Measurements from ENCODE around the gene UBE2R2. TPM values are rescaled to one million over a fixed set of nuclear protein-coding genes. Genes with fewer than 3 reads are reported as not detected.
"Not testable (repeated sequence)": the region's sequence is repeated elsewhere in the genome, so short reads cannot be mapped to it uniquely, and the experiment has no call there.

The UBE2R2 gene
- 100 to 1,000 TPM in 1 of 12 donors, 10 to 100 TPM in 11; 40.3 to 173 (median 44.3) TPM for polyA plus RNA-seq (ENCODE audit: insufficient read length in 12 of 12)
- long read RNA-seq, donor 1, full-length matches to known transcripts: 40 of 82 reads
- long read RNA-seq, donor 1, partial matches to known transcripts: 42 of 82 reads
- long read RNA-seq, donor 1, other reads (novel, unspliced or antisense): 0 of 82 reads
- long read RNA-seq, donor 2, full-length matches to known transcripts: 27 of 27 reads
- long read RNA-seq, donor 2, partial matches to known transcripts: 0 of 27 reads
- long read RNA-seq, donor 2, other reads (novel, unspliced or antisense): 0 of 27 reads
- long read RNA-seq, donor 3, full-length matches to known transcripts: 10 of 10 reads
- long read RNA-seq, donor 3, partial matches to known transcripts: 0 of 10 reads
- long read RNA-seq, donor 3, other reads (novel, unspliced or antisense): 0 of 10 reads
- long read RNA-seq, donor 4, full-length matches to known transcripts: 19 of 81 reads
- long read RNA-seq, donor 4, partial matches to known transcripts: 62 of 81 reads
- long read RNA-seq, donor 4, other reads (novel, unspliced or antisense): 0 of 81 reads
- long read RNA-seq, donor 5: 0 reads
- long read RNA-seq, donor 6, full-length matches to known transcripts: 22 of 75 reads
- long read RNA-seq, donor 6, partial matches to known transcripts: 53 of 75 reads
- long read RNA-seq, donor 6, other reads (novel, unspliced or antisense): 0 of 75 reads
- long read RNA-seq, donor 7, full-length matches to known transcripts: 26 of 26 reads
- long read RNA-seq, donor 7, partial matches to known transcripts: 0 of 26 reads
- long read RNA-seq, donor 7, other reads (novel, unspliced or antisense): 0 of 26 reads
- long read RNA-seq, donor 8, full-length matches to known transcripts: 34 of 130 reads
- long read RNA-seq, donor 8, partial matches to known transcripts: 96 of 130 reads
- long read RNA-seq, donor 8, other reads (novel, unspliced or antisense): 0 of 130 reads
- long read RNA-seq, donor 9, full-length matches to known transcripts: 18 of 53 reads
- long read RNA-seq, donor 9, partial matches to known transcripts: 35 of 53 reads
- long read RNA-seq, donor 9, other reads (novel, unspliced or antisense): 0 of 53 reads
- long read RNA-seq, donor 10, full-length matches to known transcripts: 36 of 36 reads
- long read RNA-seq, donor 10, partial matches to known transcripts: 0 of 36 reads
- long read RNA-seq, donor 10, other reads (novel, unspliced or antisense): 0 of 36 reads
- long read RNA-seq, donor 11, full-length matches to known transcripts: 31 of 39 reads
- long read RNA-seq, donor 11, partial matches to known transcripts: 8 of 39 reads
- long read RNA-seq, donor 11, other reads (novel, unspliced or antisense): 0 of 39 reads

GRCh38 chr9:33816327-33817252 is at the start of gene UBE2R2:
Gene UBE2R2 (plus strand): TSS chr9:33817160. CDS start chr9:33817758, 598 bp downstream.
- peak; percentile 96 for DNase-seq

- DNase-seq: not testable (repeated sequence)
These were observed 46.6 kb upstream of the UBE2R2 start for GRCh38 chr9:33770156-33770880.

- not testable (repeated sequence) for DNase-seq
These were observed 43.8 kb upstream of the UBE2R2 start for GRCh38 chr9:33773135-33773534.

- not testable (repeated sequence) for DNase-seq
These were observed 42.8 kb upstream of the UBE2R2 start for GRCh38 chr9:33774074-33774659.

GRCh38 chr9:33776578-33776977 is 40.4 kb upstream of the UBE2R2 start:
- no peak for DNase-seq

GRCh38 chr9:33778700-33779351 is 38.1 kb upstream of the UBE2R2 start:
- peak; percentile 30 for DNase-seq

- DNase-seq: no peak
These were observed 36.7 kb upstream of the UBE2R2 start for GRCh38 chr9:33780276-33780675.

GRCh38 chr9:33781736-33782135 is 35.2 kb upstream of the UBE2R2 start:
- DNase-seq: no peak

GRCh38 chr9:33782395-33783152 is 34.4 kb upstream of the UBE2R2 start:
- no peak for DNase-seq

GRCh38 chr9:33785914-33786313 is 31.0 kb upstream of the UBE2R2 start:
- DNase-seq: no peak

- no peak for DNase-seq
These were observed 30.3 kb upstream of the UBE2R2 start for GRCh38 chr9:33786681-33787080.

GRCh38 chr9:33787839-33788238 is 29.1 kb upstream of the UBE2R2 start:
- no peak for DNase-seq

- not testable (repeated sequence) for DNase-seq
These were observed 27.5 kb upstream of the UBE2R2 start for GRCh38 chr9:33789429-33789828.

GRCh38 chr9:33791117-33791516 is 25.8 kb upstream of the UBE2R2 start:
- no peak for DNase-seq

- not testable (repeated sequence) for DNase-seq
These were observed 23.5 kb upstream of the UBE2R2 start for GRCh38 chr9:33793496-33793895.

- DNase-seq: no peak
These were observed 22.4 kb upstream of the UBE2R2 start for GRCh38 chr9:33794560-33794959.

- no peak for DNase-seq
These were observed 21.7 kb upstream of the UBE2R2 start, which contains the start of gene PRSS3 for GRCh38 chr9:33795281-33795680. Gene PRSS3 (plus strand): TSS chr9:33795561. CDS start chr9:33795574, 13 bp downstream.

GRCh38 chr9:33795819-33796218 is 21.1 kb upstream of the UBE2R2 start:
- no peak for DNase-seq

Measured in muscle of arm (tissue), 14 donors.